Neural cell (in vitro differentiated cells): ENCODE results near the gene CCDC190. TPM values are rescaled to one million over a fixed set of nuclear protein-coding genes. Genes with fewer than 3 reads are reported as not detected.

ENCODE experiments used
- H2AFZ ChIP-seq: fragments of 200-600, 300-800 bp; sonication (generic), shearing (Covaris generic); 2 replicates; pipeline ENCODE4 v1.6.0; 2014; ENCODE audit warnings: low read depth, mild to moderate bottlenecking, antibody characterized with exemption, low read length, moderate library complexity
- H3F3A ChIP-seq: fragments of 200-600 bp; shearing (Covaris generic); 2 replicates; pipeline ENCODE4 v1.6.1; 2016; ENCODE audit warnings: mild to moderate bottlenecking, moderate library complexity, mixed read lengths, antibody characterized with exemption, low read length; ENCODE audit not compliant: insufficient read depth, poor library complexity, severe bottlenecking
- H3K27ac ChIP-seq: fragments of 200-600, 300-800 bp; sonication (generic), shearing (Covaris generic); 2 replicates; pipeline ENCODE4 v1.5.1; 2014; ENCODE audit warnings: mild to moderate bottlenecking, low read length, moderate library complexity
- H3K27me3 ChIP-seq: fragments of 300-800, 200-600 bp; sonication (generic), shearing (Covaris generic); 2 replicates; pipeline ENCODE4 v1.6.0; 2014; ENCODE audit warnings: mild to moderate bottlenecking, low read depth, low read length, moderate library complexity; ENCODE audit not compliant: insufficient read depth
- H3K36me3 ChIP-seq: fragments of 300-800, 200-600 bp; sonication (generic), shearing (Covaris generic); 2 replicates; pipeline ENCODE4 v1.5.1; 2014; ENCODE audit warnings: mild to moderate bottlenecking, antibody characterized with exemption, low read length, moderate library complexity; ENCODE audit not compliant: insufficient read depth
- H3K4me2 ChIP-seq: fragments of 300-800, 200-600 bp; sonication (generic), shearing (Covaris generic); 2 replicates; pipeline ENCODE4 v1.6.0; 2014; ENCODE audit warnings: mild to moderate bottlenecking, low read length
- H3K4me3 ChIP-seq: fragments of 300-800, 200-600 bp; sonication (generic), shearing (Covaris generic); 2 replicates; pipeline ENCODE4 v1.5.1; 2014; ENCODE audit warnings: mild to moderate bottlenecking, low read length, moderate library complexity
- H3K79me2 ChIP-seq: fragments of 200-600 bp; shearing (Covaris generic); replicated peaks from 2 replicates; pipeline ENCODE4 v1.6.0; 2014; ENCODE audit warnings: mild to moderate bottlenecking, low read length, moderate library complexity; ENCODE audit not compliant: insufficient read depth
- H3K9ac ChIP-seq: fragments of 300-800, 200-600 bp; sonication (generic), shearing (Covaris generic); 2 replicates; pipeline ENCODE4 v1.6.1; 2016; ENCODE audit warnings: mild to moderate bottlenecking, low read length, mixed read lengths
- H3K9me2 ChIP-seq: fragments of 200-600 bp; shearing (Covaris generic); 2 replicates; pipeline ENCODE4 v1.6.1; 2016; ENCODE audit warnings: mild to moderate bottlenecking, low read length, mixed read lengths; ENCODE audit not compliant: insufficient read depth
- H3K9me3 ChIP-seq: fragments of 200-600, 300-800 bp; sonication (generic), shearing (Covaris generic); 2 replicates; pipeline ENCODE4 v1.6.1; 2016; ENCODE audit warnings: mild to moderate bottlenecking, mixed run types, low read length, moderate library complexity, mixed read lengths
- H4K20me1 ChIP-seq: fragments of 200-600 bp; shearing (Covaris generic); 2 replicates; pipeline ENCODE4 v1.6.1; 2016; ENCODE audit warnings: mild to moderate bottlenecking, mixed run types; ENCODE audit not compliant: insufficient read depth
- CTCF ChIP-seq: fragments of 450-650 bp; IDR thresholded peaks from 2 replicates; pipeline ENCODE4 v1.5.1; 2014; ENCODE audit warnings: antibody characterized with exemption, mild to moderate bottlenecking, moderate library complexity; ENCODE audit not compliant: poor library complexity, severe bottlenecking
- EP300 ChIP-seq: fragments of 450-650 bp; conservative IDR thresholded peaks from 2 replicates; pipeline ENCODE4 v1.6.1; 2014; ENCODE audit warnings: antibody characterized with exemption, mild to moderate bottlenecking, moderate library complexity; ENCODE audit not compliant: poor library complexity, severe bottlenecking
- EZH2 ChIP-seq: fragments of 200-600, 300-800 bp; shearing (Covaris generic), sonication (generic); IDR thresholded peaks from 2 replicates; pipeline ENCODE4 v1.6.1; 2014; ENCODE audit warnings: antibody characterized with exemption, low read length, borderline replicate concordance, mild to moderate bottlenecking; ENCODE audit not compliant: insufficient read depth, poor library complexity, severe bottlenecking
- MXI1 ChIP-seq: fragments of 450-650 bp; conservative IDR thresholded peaks from 2 replicates; pipeline ENCODE4 v1.6.1; 2014; ENCODE audit warnings: antibody characterized with exemption, mild to moderate bottlenecking; ENCODE audit not compliant: poor library complexity, severe bottlenecking
- POLR2AphosphoS5 ChIP-seq: IDR thresholded peaks from 2 replicates; pipeline ENCODE4 v1.6.1; 2012
- RAD21 ChIP-seq: fragments of 450-650 bp; conservative IDR thresholded peaks from 2 replicates; pipeline ENCODE4 v1.6.1; 2014; ENCODE audit warnings: antibody characterized with exemption, mild to moderate bottlenecking, moderate library complexity
- REST ChIP-seq: IDR thresholded peaks from 2 replicates; pipeline ENCODE4 v1.6.1; 2012; ENCODE audit warnings: borderline replicate concordance
- SMC3 ChIP-seq: fragments of 450-650 bp; conservative IDR thresholded peaks from 2 replicates; pipeline ENCODE4 v1.6.1; 2014; ENCODE audit warnings: antibody characterized with exemption, mild to moderate bottlenecking, moderate library complexity; ENCODE audit not compliant: poor library complexity
- TAF1 ChIP-seq: IDR thresholded peaks from 2 replicates; pipeline ENCODE4 v1.6.1; 2012; ENCODE audit warnings: low read depth
- polyA minus RNA-seq: library from RNA; depleted of rRNA, polyadenylated mRNA; stranded (reverse); fragments of >200 nt; gene quantifications from 2 replicates; pipeline ENCODE4 v1.2.3, GENCODE V29; 2014
- polyA plus RNA-seq: library from polyadenylated mRNA; depleted of rRNA; stranded (reverse); fragments of >200 nt; gene quantifications from 2 replicates; pipeline ENCODE4 v1.2.3, GENCODE V29; 2014

The CCDC190 gene
- polyA plus RNA-seq (not detected in 2 replicates), polyA minus RNA-seq (not detected in 2 replicates)

GRCh38 chr1:162861101-162861500, at the start of gene CCDC190:
Gene CCDC190 (minus strand): TSS chr1:162861175. CDS start chr1:162859646, 1,529 bp downstream.
- H3F3A ChIP-seq, result no peaks in the 10 kb centered on the region
- H3K9me2 ChIP-seq, result no peaks in the 10 kb centered on the region
- TF ChIP-seq SMC3 (no peak), CTCF (no peak), EP300 (no peak), REST (no peak), TAF1 (no peak), POLR2AphosphoS5 (no peak), EZH2 (no peak), MXI1 (no peak), RAD21 (no peak)
- H3K9me3 ChIP-seq, result no peaks in the 10 kb centered on the region
- no peak within 1 kb of the TSS for H3K4me3 ChIP-seq
- no peak within 1 kb of the TSS for H3K9ac ChIP-seq
- no peak within 1 kb of the TSS for H3K4me2 ChIP-seq
- no peaks in the 10 kb centered on the region for H3K27me3 ChIP-seq
- no peak within 1 kb of the TSS for H2AFZ ChIP-seq
- no peaks in the 10 kb centered on the region for H4K20me1 ChIP-seq
- no peaks in the 10 kb centered on the region for H3K79me2 ChIP-seq
- H3K27ac ChIP-seq, result no peak within 1 kb of the TSS
- H3K36me3 ChIP-seq, result no peaks in the 10 kb centered on the region

DNA sequence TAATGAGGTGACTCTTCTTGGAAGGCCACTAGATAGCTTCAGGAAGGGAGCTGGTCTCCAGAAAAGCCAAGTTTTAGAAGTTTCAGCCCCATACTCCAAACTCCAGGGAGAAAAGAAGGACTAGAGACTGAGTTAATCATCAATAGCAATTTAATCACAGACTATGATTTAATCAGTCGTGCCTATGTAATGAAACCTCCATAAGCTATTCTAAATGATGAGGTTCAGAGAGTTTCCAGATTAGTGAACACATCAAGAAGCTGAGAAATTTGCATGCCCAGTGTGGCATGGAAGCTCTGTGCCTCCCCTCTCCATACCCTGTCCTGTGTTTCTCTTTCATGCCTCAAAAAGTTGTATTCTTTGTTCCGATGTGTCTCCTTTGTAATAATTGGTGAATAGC, 49.2 kb upstream of the CCDC190 start:
- TF ChIP-seq TAF1 (no peak), REST (no peak), MXI1 (no peak), EZH2 (no peak), SMC3 (no peak), POLR2AphosphoS5 (no peak), RAD21 (no peak), CTCF (no peak), EP300 (no peak)
- no peak overlapping the region for H3K4me2 ChIP-seq
- H3F3A ChIP-seq, result no peaks in the 10 kb centered on the region
- H3K4me3 ChIP-seq, result no peak overlapping the region
- H4K20me1 ChIP-seq, result no peaks in the 10 kb centered on the region
- no peaks in the 10 kb centered on the region for H3K27me3 ChIP-seq
- no peak overlapping the region for H2AFZ ChIP-seq
- no peaks in the 10 kb centered on the region for H3K9me3 ChIP-seq
- no peaks in the 10 kb centered on the region for H3K79me2 ChIP-seq
- H3K9ac ChIP-seq, result no peak overlapping the region
- H3K27ac ChIP-seq, result no peak overlapping the region
- no peaks in the 10 kb centered on the region for H3K36me3 ChIP-seq
- no peaks in the 10 kb centered on the region for H3K9me2 ChIP-seq
